ENCODE results near the gene TXNDC2. TPM values are rescaled to one million over a fixed set of nuclear protein-coding genes. Genes with fewer than 3 reads are reported as not detected.

TXNDC2 gene
- total RNA-seq, 1 experiment from 2014 or later = 0.12 TPM

DNA sequence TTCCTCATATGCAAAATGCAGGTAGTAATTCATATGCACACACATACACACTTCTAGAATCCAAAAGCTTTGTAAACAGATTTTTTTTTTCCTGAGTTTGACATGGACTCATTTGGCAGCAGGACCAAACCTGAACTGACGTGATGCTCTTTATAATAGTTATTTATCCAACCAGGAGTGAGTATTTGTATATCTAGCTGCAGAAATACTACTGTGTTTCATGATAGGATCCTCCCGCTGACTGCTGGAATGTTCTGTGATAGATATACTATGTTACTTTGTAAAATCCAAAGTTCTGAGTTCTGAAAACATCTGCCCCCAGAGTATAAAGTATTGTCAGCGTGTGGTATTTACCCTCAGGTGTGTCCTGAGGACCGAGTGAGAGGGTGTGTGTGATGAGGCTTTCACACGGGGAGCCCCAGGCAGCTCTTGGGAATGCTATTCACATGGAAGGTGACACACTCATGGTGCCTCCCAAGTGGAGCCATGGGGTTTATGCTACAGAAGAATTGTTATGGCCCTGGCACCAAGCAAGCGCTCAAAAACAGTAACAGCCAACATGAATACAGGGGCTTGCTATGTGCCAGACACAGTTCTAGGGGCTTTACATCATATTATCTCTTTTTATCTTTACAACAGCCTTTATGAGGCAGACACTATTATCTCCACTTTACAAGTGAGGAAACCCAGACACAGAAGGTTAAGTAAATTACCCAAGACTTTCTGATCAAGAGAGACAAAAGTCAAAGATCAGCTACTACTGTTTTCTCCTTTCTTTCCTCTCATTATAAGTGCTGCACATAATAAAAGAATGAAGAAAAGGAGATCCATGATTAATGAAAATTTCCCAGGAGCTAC is 16.7 kb upstream of the TXNDC2 start:
- peak overlapping the region in 1 of 2 experiments; percentile 1; a peak in 2 of 4 replicates for H3K4me3 ChIP-seq (replicated peaks in 1 of 2; ENCODE audit: low read depth in 1 of 2, low read length in 2 of 2)
- no peaks in the 10 kb centered on the region for H3K9me2 ChIP-seq (ENCODE audit: insufficient read depth)
- no peaks in the 10 kb centered on the region for H3K36me3 ChIP-seq (ENCODE audit: control insufficient read depth in 1 of 2, insufficient read depth in 2 of 2, low read length in 2 of 2)
- peaks cover 33 to 65% of the 10 kb centered on the region in 2 experiments for H3K4me1 ChIP-seq (ENCODE audit: control insufficient read depth in 1 of 2, insufficient read depth in 2 of 2, low read length in 2 of 2)
- peak overlapping the region; percentile 98 for H2AFZ ChIP-seq (ENCODE audit: low read depth, low read length, poor library complexity, severe bottlenecking)
- TF ChIP-seq TCF7L2 (IDR thresholded peaks at IDR 0.05; ENCODE audit: borderline replicate concordance, extremely low read depth, insufficient read depth, insufficient read length) (no peak), SP1 (IDR thresholded peaks at IDR 0.05; ENCODE audit: low read depth) (no peak), ZFX (IDR thresholded peaks at IDR 0.05) (no peak), RAD21 (IDR thresholded peaks at IDR 0.05; ENCODE audit: low read depth) (no peak; the same call in 1 of the 2 replicates), EGR1 (IDR thresholded peaks at IDR 0.05; ENCODE audit: low read depth) (no peak), EZH2phosphoT487 (IDR thresholded peaks at IDR 0.05; ENCODE audit: borderline replicate concordance) (no peak), POLR2A (IDR thresholded peaks at IDR 0.05; ENCODE audit: borderline replicate concordance, extremely low read depth, insufficient read depth, insufficient read length) (no peak)
- TF ChIP-seq, protein P1, sequence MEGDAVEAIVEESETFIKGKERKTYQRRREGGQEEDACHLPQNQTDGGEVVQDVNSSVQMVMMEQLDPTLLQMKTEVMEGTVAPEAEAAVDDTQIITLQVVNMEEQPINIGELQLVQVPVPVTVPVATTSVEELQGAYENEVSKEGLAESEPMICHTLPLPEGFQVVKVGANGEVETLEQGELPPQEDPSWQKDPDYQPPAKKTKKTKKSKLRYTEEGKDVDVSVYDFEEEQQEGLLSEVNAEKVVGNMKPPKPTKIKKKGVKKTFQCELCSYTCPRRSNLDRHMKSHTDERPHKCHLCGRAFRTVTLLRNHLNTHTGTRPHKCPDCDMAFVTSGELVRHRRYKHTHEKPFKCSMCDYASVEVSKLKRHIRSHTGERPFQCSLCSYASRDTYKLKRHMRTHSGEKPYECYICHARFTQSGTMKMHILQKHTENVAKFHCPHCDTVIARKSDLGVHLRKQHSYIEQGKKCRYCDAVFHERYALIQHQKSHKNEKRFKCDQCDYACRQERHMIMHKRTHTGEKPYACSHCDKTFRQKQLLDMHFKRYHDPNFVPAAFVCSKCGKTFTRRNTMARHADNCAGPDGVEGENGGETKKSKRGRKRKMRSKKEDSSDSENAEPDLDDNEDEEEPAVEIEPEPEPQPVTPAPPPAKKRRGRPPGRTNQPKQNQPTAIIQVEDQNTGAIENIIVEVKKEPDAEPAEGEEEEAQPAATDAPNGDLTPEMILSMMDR (IDR thresholded peaks at IDR 0.05 in 2 of 3, conservative IDR thresholded peaks at IDR 0.05 in 1 of 3; ENCODE audit: borderline replicate concordance in 1 of 3, insufficient read depth in 1 of 3, low read depth in 2 of 3, low read length in 2 of 3) = no peak
- no peak for DNase-seq (ENCODE audit: low read depth, low spot score)
- peak overlapping the region; percentile 61 for H3K4me2 ChIP-seq (ENCODE audit: low read length)
- ChIA-PET POLR2A (interaction anchor here (0.7 to 2.8 kb wide), 5 partner anchors 8 to 1321 kb away, joined by 3 to 12 read pairs (median 5); partner anchors contain the start of gene VAPA), RAD21 (ENCODE audit: low non-redundant PET in 1 of 2, low total read pairs in 2 of 2, uncharacterized antibody in 2 of 2, unreplicated experiment in 2 of 2) (no interaction called here), CTCF (interaction anchor here (1.0 kb wide), 1 partner anchor 30 kb away, joined by 3 read pairs; no protein-coding TSS in a partner anchor)
- H3K79me2 ChIP-seq (ENCODE audit: insufficient read depth, low read length) = no peaks in the 10 kb centered on the region
- H3K9me3 ChIP-seq (ENCODE audit: control insufficient read depth in 1 of 2, insufficient read depth in 1 of 2, low read depth in 1 of 2, low read length in 2 of 2) = peaks cover 6 to 11% of the 10 kb centered on the region in 2 experiments; a peak in 2 of 4 replicates
- ATAC-seq = peak; percentile 51
- H3K9ac ChIP-seq (ENCODE audit: low read length) = peak overlapping the region; percentile 48
- H4K20me1 ChIP-seq (ENCODE audit: insufficient read depth) = no peaks in the 10 kb centered on the region
- intact Hi-C loops (cut with micrococcal nuclease) = loop anchor here (1.0 kb wide), 2 partner anchors 41 to 44 kb away; no protein-coding TSS in a partner anchor
- H3K27ac ChIP-seq (ENCODE audit: low read depth, low read length) = peak overlapping the region; percentile 73
- H3K27me3 ChIP-seq (ENCODE audit: insufficient read depth, low read length) = no peaks in the 10 kb centered on the region
- BruUV-seq (replicated peaks) = TSS peak; percentile 60

Measured in HCT116 (cell line).